ENCODE measurements around the gene NOS1AP.

The NOS1AP gene

DNA sequence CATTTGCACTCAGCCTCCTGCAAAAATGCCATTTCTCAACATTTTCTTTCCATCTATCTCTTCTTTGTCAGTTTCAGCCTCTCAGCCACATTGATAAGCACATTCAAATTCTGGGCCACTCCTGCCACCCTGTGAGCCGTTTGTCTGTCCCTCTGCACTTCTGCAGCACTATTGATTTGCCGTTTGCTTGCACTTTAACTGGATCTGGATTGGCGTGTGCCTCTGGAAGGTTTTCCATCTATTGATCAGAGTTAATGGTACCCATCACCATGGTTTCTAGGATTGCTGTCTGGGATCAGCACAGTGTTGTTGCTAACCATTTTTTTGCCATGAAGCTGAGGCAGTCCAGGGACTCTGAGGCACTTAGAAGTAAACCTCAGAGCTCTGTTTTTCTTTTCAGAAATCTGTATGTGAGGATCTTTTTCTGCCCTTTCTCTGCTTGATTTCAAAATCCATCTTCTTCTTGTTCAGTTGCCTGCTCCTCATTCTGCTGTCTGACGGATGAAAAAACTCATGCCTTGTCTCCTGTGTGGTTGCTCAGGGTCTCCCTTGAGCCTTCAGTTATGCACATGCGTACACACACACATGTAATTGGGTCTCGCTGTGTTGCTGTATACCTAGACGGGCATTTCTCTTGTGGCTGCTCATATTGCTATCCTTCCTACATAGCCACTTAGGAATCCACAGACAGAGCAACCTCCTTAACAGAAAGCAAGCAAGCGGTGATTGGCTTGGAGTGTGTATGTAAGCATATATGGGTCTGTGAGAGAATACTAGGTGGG, 67.9 kb downstream of the NOS1AP start:
- TF ChIP-seq POLR2AphosphoS5 (IDR thresholded peaks at IDR 0.05; ENCODE audit: low read depth, low read length): no peak
- TF ChIP-seq SIN3A (IDR thresholded peaks at IDR 0.05; ENCODE audit: borderline replicate concordance, insufficient read depth, low read length): no peak

DNA sequence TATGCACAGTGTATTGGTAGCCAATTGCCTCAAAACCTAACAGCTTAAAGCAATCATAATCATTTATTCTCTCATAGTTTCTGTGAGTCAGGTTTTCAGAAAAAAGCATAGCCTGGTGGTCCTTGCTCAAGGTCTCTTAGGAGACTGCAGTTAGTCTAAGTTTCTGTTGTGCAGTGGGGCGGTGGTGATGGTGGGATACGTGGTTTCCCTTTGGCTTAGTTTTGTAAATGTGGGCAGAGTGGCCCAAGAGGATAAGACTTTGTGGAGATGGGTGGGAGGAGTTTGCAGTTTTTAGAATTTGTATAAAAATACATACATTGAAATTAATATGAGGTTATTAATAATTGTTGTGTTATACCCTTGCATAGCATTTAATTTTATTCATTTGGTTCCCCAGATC, 68.6 kb downstream of the NOS1AP start:
- TF ChIP-seq FOXP2 (optimal IDR thresholded peaks at IDR 0.05; ENCODE audit: borderline replicate concordance, extremely low read depth, extremely low read length, insufficient read depth) (no peak), POLR2AphosphoS5 (IDR thresholded peaks at IDR 0.05; ENCODE audit: low read depth, low read length) (no peak), TAF1 (IDR thresholded peaks at IDR 0.05; ENCODE audit: borderline replicate concordance, insufficient read depth, low read length) (no peak)
- TF ChIP-seq, protein P1, sequence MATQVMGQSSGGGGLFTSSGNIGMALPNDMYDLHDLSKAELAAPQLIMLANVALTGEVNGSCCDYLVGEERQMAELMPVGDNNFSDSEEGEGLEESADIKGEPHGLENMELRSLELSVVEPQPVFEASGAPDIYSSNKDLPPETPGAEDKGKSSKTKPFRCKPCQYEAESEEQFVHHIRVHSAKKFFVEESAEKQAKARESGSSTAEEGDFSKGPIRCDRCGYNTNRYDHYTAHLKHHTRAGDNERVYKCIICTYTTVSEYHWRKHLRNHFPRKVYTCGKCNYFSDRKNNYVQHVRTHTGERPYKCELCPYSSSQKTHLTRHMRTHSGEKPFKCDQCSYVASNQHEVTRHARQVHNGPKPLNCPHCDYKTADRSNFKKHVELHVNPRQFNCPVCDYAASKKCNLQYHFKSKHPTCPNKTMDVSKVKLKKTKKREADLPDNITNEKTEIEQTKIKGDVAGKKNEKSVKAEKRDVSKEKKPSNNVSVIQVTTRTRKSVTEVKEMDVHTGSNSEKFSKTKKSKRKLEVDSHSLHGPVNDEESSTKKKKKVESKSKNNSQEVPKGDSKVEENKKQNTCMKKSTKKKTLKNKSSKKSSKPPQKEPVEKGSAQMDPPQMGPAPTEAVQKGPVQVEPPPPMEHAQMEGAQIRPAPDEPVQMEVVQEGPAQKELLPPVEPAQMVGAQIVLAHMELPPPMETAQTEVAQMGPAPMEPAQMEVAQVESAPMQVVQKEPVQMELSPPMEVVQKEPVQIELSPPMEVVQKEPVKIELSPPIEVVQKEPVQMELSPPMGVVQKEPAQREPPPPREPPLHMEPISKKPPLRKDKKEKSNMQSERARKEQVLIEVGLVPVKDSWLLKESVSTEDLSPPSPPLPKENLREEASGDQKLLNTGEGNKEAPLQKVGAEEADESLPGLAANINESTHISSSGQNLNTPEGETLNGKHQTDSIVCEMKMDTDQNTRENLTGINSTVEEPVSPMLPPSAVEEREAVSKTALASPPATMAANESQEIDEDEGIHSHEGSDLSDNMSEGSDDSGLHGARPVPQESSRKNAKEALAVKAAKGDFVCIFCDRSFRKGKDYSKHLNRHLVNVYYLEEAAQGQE (IDR thresholded peaks at IDR 0.05; ENCODE audit: insufficient read depth in 1 of 2, low read depth in 2 of 2, low read length in 2 of 2): no peak

DNA sequence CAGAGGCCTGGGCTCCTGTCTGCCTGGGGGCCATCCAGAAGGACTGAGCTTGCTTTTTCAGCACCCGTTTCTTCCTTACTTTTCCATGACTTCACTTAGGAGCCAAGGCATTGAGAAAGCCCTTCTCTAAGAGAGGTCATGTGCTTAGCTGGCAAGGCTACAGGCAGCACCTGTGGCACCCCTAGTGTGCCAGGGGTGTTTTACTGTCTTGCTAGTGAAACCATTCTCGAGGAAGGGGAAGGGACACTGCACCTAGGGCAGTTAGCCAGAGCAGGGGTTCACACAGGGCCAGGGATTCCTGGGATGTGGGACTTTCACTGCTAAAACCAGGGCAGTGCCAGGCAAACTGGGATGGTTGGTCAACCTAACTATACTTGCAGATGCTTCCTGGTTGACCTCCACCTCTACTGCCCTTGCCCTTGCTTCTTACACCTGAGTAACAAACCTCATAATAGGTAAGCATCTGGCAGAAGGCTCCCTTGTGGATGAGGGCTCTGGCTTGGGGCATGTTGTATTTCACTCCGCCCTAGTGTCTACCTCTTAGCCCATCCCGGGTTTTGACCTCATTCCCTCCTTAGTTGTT, 69.2 kb downstream of the NOS1AP start:
- TF ChIP-seq, protein P1 (IDR thresholded peaks at IDR 0.05; ENCODE audit: insufficient read depth in 1 of 2, low read depth in 2 of 2, low read length in 2 of 2): no peak
- TF ChIP-seq SIN3A (IDR thresholded peaks at IDR 0.05; ENCODE audit: borderline replicate concordance, insufficient read depth, low read length) (no peak), POLR2AphosphoS5 (IDR thresholded peaks at IDR 0.05; ENCODE audit: low read depth, low read length) (no peak), FOXP2 (optimal IDR thresholded peaks at IDR 0.05; ENCODE audit: borderline replicate concordance, extremely low read depth, extremely low read length, insufficient read depth) (no peak), TAF1 (IDR thresholded peaks at IDR 0.05; ENCODE audit: borderline replicate concordance, insufficient read depth, low read length) (no peak)

DNA sequence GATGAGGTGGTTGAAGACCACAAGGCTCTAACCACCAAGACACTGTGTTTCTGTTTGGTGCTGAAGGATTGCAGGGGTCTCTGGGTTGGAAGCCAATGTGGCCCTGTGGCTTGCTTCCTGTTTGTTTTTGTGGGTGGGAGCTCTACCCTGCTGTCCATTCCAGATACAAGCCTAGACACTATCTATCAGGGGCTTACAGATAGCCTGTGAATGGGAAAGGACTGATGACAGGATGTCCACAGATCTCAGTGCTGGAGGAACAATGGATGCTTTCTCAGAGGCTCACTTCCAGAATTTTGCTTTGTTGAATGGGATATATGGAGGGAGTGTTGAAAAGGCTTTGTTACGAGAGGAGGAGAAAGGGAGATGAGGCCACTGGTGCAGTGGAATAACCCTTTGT, 69.7 kb downstream of the NOS1AP start:
- TF ChIP-seq SIN3A (IDR thresholded peaks at IDR 0.05; ENCODE audit: borderline replicate concordance, insufficient read depth, low read length): no peak
- TF ChIP-seq, protein P1 (IDR thresholded peaks at IDR 0.05; ENCODE audit: insufficient read depth in 1 of 2, low read depth in 2 of 2, low read length in 2 of 2): no peak
- TF ChIP-seq POLR2AphosphoS5 (IDR thresholded peaks at IDR 0.05; ENCODE audit: low read depth, low read length): no peak
- no peak for TF ChIP-seq TAF1 (IDR thresholded peaks at IDR 0.05; ENCODE audit: borderline replicate concordance, insufficient read depth, low read length)

DNA sequence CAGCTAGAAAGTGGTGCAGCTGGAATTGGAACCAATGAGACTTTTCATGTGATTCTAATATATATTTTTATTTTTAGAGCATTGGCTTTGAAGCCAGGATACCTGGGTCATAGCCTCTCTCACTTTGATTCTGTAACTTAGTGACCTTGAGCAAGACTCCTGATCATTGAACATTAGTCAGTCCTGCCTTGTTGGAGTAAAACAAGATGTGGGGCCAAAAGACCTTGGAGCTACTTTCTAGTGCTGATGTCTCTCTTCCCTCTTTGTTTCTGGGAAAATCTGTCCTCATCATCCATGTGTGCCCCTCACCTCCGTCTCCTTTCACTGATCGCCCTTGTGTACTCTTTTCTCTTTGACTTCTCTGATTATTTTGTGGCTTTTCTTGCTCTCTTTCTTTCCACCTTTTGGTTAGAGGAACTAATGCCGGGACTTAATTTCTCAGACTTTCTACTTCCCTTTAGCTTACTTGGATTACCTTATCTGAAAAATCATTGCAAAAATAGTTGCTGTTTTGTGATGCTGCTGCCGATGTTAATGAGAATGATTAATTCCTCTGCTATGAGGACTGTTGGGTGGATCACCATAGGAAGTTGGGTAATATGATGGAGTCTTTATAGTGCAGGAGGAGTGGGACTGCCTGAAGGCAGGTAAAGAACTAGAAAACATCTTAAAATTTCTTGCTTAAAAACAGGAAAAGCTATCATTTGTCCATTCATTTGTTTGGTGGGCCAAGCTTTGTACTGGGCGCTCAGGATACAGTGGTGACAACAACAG, 72.0 kb downstream of the NOS1AP start:
- TF ChIP-seq POLR2AphosphoS5 (IDR thresholded peaks at IDR 0.05; ENCODE audit: low read depth, low read length): no peak
- no peak for TF ChIP-seq FOXP2 (optimal IDR thresholded peaks at IDR 0.05; ENCODE audit: borderline replicate concordance, extremely low read depth, extremely low read length, insufficient read depth)
- TF ChIP-seq TAF1 (IDR thresholded peaks at IDR 0.05; ENCODE audit: borderline replicate concordance, insufficient read depth, low read length): no peak
- TF ChIP-seq, protein P1 (IDR thresholded peaks at IDR 0.05; ENCODE audit: insufficient read depth in 1 of 2, low read depth in 2 of 2, low read length in 2 of 2): no peak
- TF ChIP-seq SIN3A (IDR thresholded peaks at IDR 0.05; ENCODE audit: borderline replicate concordance, insufficient read depth, low read length): no peak

Measured in PFSK-1 (cell line).